ENCODE results near the gene OR2H2. TPM values are rescaled to one million over a fixed set of nuclear protein-coding genes. Genes with fewer than 3 reads are reported as not detected.

The OR2H2 gene
- total and polyA plus RNA-seq, 3 donors from 2014 or later: 0.25 to 3.7 (median 0.63) TPM

- WGBS, 2 donors: 80 to 100% methylated on average over 2 of the region's 2 CpGs
- intact Hi-C loops (cut with DNase I; ENCODE audit: low total_unique reads): no loop called here
- Histone ChIP-seq H3K27me3 (no peaks in the 10 kb centered on the region), H3K4me3 (no peak overlapping the region), H3K9me3 (no peaks in the 10 kb centered on the region), H3K36me3 (ENCODE audit: low read depth, missing control alignments) (no peaks in the 10 kb centered on the region), H3K4me1 (no peaks in the 10 kb centered on the region), H3K27ac (no peak overlapping the region)
- no peak for DNase-seq
- TF ChIP-seq POLR2A (IDR thresholded peaks at IDR 0.05): no peak
- no peak for TF ChIP-seq CTCF (IDR thresholded peaks at IDR 0.05)
These were observed 19.0 kb downstream of the OR2H2 start for GRCh38 chr6:29603930-29604329.

- Histone ChIP-seq H3K9me3 (no peaks in the 10 kb centered on the region), H3K4me3 (no peak overlapping the region), H3K27me3 (no peaks in the 10 kb centered on the region), H3K27ac (no peak overlapping the region), H3K36me3 (ENCODE audit: low read depth, missing control alignments) (no peaks in the 10 kb centered on the region), H3K4me1 (no peaks in the 10 kb centered on the region)
- intact Hi-C loops (cut with DNase I; ENCODE audit: low total_unique reads): no loop called here
- no peak for DNase-seq
- TF ChIP-seq POLR2A (IDR thresholded peaks at IDR 0.05) (no peak), CTCF (IDR thresholded peaks at IDR 0.05) (no peak)
These were observed 23.2 kb downstream of the OR2H2 start for GRCh38 chr6:29608131-29608530.

GRCh38 chr6:29610540-29610939 is 25.6 kb downstream of the OR2H2 start:
- TF ChIP-seq CTCF (IDR thresholded peaks at IDR 0.05): no peak
- no peak for TF ChIP-seq POLR2A (IDR thresholded peaks at IDR 0.05)
- H3K27ac ChIP-seq: no peak overlapping the region
- intact Hi-C loops (cut with DNase I; ENCODE audit: low total_unique reads): no loop called here
- H3K4me1 ChIP-seq: no peaks in the 10 kb centered on the region
- H3K9me3 ChIP-seq: no peaks in the 10 kb centered on the region
- WGBS, 2 donors: 88 to 94% methylated on average over 4 of the region's 4 CpGs
- no peak overlapping the region for H3K4me3 ChIP-seq
- H3K27me3 ChIP-seq: no peaks in the 10 kb centered on the region
- H3K36me3 ChIP-seq (ENCODE audit: low read depth, missing control alignments): no peaks in the 10 kb centered on the region
- no peak for DNase-seq

GRCh38 chr6:29611426-29611825 is 26.5 kb downstream of the OR2H2 start:
- WGBS, 2 donors: 80 to 87% methylated on average over 4 of the region's 4 CpGs
- H3K9me3 ChIP-seq: no peaks in the 10 kb centered on the region
- H3K4me1 ChIP-seq: no peaks in the 10 kb centered on the region
- intact Hi-C loops (cut with DNase I; ENCODE audit: low total_unique reads): no loop called here
- no peaks in the 10 kb centered on the region for H3K27me3 ChIP-seq
- DNase-seq: no peak
- no peak for TF ChIP-seq CTCF (IDR thresholded peaks at IDR 0.05)
- no peak for TF ChIP-seq POLR2A (IDR thresholded peaks at IDR 0.05)
- H3K27ac ChIP-seq: no peak overlapping the region
- no peak overlapping the region for H3K4me3 ChIP-seq
- no peaks in the 10 kb centered on the region for H3K36me3 ChIP-seq (ENCODE audit: low read depth, missing control alignments)

GRCh38 chr6:29617782-29618554 is 33.0 kb downstream of the OR2H2 start:
- no peak for TF ChIP-seq CTCF (IDR thresholded peaks at IDR 0.05)
- TF ChIP-seq POLR2A (IDR thresholded peaks at IDR 0.05): no peak
- no peak overlapping the region for H3K4me3 ChIP-seq
- 93 to 94% methylated on average over 8 of the region's 8 CpGs for WGBS, 2 donors
- no peak overlapping the region for H3K27ac ChIP-seq
- H3K27me3 ChIP-seq: no peaks in the 10 kb centered on the region
- intact Hi-C loops (cut with DNase I; ENCODE audit: low total_unique reads): no loop called here
- H3K9me3 ChIP-seq: no peaks in the 10 kb centered on the region
- no peaks in the 10 kb centered on the region for H3K36me3 ChIP-seq (ENCODE audit: low read depth, missing control alignments)
- DNase-seq: no peak
- no peaks in the 10 kb centered on the region for H3K4me1 ChIP-seq

Data from testis (tissue), 3 donors.